T-helper 2 cell treated with Interferon-gamma antibody and Interleukin-4, amounts not matched to agents 100 ng/mL and 5 ng/mL, for 36 hours (primary cell): Measurements from ENCODE around the gene STPG3. TPM values are rescaled to one million over a fixed set of nuclear protein-coding genes. Genes with fewer than 3 reads are reported as not detected.

Experiments
- intact Hi-C: fragments of 100-400 bp; cut with micrococcal nuclease; formaldehyde crosslinking; loops from one replicate; pipeline ENCODE4 v1.15.1; 2023
- total RNA-seq: library from RNA; stranded (reverse); gene quantifications from 2 replicates; pipeline ENCODE4 v1.2.3, GENCODE V29; 2022

The STPG3 gene
- total RNA-seq, 1 donor from 2014 or later, result not detected

DNA sequence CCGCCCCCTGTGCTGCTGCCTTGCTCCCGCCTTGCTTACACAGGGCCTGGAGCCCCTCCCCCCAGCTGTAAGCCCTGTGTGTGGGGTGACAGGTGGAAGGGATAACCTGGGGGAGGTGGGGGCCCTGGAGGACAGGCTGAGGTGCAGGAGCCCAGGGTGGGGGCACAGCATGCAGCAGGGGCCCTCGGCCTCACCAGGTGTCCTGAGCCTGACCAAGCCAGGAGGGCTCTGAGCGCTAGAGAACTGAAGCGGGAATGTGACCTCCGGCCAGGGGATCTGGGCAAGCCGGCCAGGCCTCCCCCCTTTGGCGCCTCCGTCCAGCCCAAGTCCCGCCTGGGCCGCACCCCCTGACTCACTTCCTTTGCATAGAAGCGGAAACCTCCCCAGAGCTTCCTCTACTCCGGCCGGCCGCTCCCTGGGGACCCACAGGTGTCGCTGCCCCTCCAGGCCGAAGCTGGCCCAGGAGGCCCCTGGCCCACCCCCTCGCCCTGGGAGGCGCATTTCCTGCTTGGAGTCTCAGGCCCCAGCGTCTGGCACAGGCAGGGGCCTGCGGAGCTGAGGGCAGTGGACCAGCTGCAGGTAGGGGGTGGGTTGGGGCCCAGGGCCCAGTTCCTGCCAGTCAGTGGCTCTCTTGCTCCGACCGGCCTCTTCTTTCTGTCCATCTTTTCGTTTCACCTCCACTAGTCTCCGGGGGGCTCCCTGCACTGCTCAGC, 26.4 kb downstream of the STPG3 start, which contains the start of gene TOR4A:
TSS of gene TOR4A (plus strand) at position 398 of the 713 bp plus-strand sequence. CDS start 964 bp downstream, outside the sequence.
- intact Hi-C loops, result no loop called here

DNA sequence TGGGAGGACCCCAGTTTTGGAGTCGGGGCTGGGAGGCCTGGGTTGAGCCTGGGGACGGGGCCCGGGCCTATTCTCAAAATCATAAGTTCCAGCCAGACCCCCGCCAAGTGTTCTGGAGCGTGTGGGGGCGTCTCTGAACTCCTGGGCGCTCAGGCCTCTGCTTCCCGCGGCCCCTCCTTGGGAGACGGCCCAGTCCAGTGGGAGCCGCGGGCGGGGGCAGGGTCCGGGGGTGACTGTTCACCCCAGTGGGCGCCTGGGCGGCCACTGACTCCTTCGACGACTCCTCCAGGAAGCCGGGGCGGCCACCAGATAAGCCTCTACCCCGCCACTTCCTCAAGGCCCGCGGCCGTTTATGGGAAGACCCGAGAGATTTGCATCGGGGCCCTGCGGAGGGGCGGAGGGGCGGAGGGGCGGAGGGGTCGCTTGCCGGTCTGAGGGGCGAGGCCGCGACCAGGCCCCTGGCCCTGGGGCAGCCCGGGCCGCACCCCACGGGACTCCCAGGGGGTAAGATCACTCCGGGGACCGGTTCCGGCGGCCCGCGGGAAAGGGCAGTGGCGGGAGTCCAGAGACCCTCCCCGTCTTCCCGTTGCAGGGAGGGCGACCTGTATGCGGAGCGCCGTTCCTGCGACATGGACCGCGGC, 27.1 kb downstream of the STPG3 start:
- intact Hi-C loops, result no loop called here

DNA sequence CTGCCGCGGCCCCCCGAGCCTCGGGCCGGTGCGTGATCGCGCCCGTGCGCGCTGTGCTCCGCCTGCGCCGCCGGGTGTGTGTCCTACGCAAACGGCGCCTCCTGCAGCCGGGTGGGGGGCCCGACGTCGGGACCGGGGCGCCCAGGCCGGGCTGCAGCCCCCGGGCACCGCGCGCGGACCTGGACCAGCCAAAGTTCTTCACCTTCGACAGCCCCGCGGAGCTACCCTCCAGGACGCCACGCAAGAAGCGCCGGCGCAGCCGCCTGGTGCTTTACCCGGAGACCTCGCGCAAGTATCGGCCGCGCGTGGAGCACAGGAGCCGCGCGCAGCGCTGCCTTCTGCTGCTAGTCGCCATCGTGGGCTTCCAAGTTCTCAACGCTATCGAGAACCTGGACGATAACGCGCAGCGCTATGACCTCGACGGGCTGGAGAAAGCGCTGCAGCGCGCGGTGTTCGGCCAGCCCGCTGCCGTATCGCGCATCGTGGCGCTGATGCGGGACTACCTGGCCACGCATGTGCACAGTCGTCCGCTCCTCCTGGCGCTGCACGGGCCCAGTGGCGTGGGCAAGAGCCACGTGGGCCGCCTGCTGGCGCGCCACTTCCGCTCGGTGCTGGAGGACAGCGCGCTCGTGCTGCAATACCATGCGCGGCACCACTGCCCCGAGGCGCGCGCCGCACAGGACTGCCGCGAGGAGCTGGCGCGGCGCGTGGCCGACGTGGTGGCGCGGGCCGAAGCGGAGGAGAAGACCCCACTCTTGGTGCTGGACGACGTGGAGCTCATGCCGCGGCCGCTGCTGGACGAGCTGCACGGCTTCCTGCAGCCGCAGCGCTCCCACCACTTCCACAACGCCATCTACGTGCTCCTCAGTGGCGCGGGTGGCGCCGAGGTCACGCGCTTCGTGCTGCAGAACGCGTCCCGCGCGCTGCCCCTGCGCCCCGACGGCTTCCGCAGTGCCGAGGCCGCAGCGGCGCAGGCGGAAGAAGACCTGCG, 27.9 kb downstream of the STPG3 start:
- intact Hi-C loops, result no loop called here

DNA sequence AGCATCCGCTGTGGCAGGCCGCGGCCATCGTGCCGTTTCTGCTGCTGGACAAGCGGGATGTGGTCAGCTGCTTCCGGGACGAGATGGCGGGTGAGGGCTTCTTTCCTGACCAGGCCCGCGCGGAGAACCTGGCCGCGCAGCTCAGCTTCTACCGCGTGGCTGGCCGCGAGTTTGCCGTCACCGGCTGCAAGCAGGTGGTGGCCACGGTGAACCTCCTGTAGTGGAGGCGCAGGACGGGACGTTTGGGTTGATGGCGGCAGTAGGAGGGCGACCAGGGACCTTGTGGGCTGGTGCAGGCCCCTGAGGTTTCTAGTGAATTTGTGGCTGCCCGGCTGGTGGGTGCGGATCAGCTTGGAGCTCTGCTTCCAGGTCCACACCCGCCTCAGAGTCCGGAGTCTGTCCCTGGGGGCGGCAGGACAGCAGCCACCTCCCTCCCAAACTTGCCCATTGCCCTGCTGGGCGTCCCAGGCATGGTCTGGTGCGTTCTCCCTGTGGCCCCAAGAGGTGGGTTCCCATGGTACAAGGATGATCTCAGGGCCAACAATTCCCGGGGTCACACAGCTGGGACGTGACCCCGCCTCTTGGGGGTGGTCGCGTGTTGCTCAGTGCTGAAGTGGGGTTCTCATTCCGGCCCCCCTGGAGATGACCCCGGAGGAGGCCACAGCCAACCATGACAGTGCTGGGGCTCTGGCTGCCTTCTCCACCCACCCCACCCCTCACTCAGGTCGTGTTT, 28.8 kb downstream of the STPG3 start:
- intact Hi-C loops, result no loop called here

DNA sequence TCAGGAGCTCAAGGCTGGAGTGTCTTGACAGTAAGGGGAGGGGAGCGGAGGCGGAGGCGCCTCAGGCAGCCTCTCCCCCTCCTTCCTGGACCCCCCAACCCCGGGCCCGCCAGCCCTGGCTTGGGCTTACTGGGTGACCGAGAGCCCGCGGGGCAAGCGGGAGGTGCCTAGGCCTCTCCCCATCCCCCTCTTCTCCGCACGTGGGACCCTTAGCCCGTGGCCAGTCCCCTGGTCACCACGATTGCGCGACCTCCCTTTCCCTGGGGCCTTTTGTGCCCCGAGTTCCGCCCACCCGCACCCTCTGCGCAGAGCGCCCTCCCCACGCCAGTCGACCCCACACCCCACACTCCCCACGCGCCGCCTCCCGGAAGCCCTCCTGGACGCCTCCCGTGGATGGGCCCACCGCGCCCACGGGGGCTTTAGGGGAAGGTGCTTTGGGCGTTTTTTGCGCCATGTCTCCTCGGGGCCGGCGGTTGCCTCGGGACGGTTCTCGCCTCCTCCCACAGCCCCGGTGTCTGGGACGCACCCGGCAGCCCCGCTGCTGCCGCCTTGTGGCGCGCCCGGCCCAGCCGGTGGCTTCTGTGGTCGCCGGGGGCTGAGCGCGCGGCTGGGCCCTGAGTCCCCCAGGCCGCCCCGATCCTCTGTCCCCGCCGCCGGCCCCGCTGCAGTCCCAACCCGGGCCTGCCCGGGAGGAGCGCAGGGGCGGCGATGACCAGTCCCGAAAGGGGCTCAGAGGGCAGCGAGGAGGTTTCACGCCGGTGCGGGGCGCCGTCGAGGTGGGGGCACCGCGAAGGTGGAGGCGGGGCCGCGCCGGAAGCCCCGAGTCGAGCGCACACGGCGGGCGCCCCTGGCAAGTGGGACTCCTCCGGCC, 29.6 kb downstream of the STPG3 start:
- intact Hi-C loops, result no loop called here

DNA sequence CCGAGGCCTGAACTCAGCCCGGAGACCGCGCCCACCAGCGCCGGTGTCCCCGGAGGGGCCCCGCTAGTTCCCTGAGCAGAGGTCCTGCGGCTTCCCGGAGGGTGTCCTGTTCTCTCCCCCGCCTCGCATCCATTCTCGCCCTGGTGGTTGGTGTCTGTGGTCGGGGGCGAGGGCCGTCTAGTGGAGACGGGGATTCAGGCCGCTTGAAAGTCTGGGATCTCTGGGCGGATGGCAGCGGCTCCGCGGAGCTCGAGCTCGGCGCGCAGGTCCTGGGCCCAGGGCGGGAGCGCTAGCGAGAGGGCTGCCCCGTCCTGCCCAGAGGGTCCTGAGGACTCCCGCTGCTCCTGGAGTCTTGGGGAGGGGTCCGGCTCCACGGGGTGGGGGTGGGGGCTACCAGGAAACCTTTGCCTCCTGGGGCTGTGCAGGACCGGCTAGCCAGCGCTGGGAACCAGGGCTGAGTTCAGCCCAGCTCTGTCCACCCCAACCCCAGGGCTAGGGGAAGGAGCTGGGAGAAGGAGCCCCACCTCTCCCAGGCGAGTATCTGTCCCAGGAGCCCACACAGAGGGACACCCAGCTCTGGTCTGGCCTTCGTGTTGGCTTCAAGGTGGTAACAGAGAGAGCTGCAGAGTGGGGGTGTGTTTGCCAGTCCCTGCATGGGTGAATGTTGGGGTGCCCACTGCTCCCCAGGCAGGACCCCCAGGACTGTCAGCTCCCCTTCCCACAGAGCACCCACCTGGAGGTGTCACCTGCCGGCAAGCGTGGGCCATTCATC, 30.4 kb downstream of the STPG3 start:
- intact Hi-C loops, result no loop called here

DNA sequence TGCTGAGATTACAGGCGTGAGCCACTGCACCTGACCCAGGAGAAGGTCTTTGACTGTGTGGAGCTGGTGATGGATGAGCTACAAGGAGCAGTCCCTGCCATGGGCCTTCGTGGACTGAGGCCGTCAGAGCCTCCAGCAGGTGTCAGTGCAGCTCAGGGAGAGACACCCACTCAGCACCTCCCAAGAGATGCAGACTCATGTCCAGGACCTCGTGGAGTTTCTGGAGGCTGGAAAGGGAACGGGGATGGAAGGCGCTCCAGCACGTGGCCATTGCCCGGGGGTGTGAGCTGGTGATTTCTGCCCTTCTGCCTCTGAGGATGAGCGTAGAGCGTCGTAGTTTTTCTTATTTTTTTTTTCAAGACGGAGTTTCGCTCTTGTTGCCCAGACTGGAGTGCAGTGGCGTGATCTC, 35.9 kb downstream of the STPG3 start:
- intact Hi-C loops, result no loop called here

DNA sequence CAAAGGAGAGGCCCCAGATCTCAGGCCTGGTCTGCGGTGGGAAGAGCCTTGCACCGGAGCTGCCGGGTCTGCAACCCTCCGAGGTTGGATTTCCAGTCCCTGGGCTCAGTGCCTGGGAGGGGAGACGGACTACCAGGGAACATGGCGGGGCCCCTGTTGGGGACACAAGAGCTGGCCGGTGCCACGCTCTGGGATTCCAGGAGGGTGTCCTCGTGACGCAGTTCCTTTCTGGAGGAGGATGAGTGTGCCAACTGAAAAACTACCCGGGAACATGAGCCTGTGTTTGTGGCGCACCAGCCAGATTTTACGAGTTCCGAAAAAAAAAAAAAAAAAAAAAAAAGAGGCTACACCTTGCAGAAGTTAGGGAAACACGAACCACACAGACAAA, 42.0 kb downstream of the STPG3 start:
- intact Hi-C loops, result loop anchor here (5.0 to 10.0 kb wide), 2 partner anchors 154 to 242 kb away; no protein-coding TSS in a partner anchor

DNA sequence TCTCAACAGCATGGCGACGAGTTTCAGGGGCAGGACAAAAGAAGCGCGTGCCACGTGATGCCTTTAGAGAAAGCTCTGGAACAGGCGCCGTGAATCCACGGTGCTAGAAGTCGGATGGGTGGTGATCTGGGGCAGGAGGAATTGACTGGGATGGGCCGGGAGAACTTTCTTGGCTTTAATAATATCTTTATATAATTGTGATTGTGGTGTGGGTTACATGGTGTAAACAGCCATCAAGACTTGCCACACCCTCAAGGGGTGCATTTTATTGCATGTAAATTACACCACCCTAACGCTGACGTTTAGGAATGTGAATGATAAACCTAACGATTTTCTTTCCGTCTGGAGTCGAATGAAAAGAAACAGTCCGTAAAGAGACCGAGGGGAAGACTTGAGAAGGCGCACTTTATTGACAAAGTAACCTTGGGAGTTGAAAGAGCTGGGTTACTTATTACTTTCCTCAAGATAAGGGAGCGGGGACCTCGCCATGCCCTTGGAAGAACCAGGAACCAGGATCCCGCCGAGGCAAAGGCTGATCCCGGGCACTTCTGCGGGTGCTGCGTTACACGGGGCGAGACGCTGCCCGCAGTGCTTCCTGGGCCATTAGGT, 42.5 kb downstream of the STPG3 start:
- intact Hi-C loops, result loop anchor here (2.0 to 10.0 kb wide), 3 partner anchors 113 to 241 kb away; no protein-coding TSS in a partner anchor

DNA sequence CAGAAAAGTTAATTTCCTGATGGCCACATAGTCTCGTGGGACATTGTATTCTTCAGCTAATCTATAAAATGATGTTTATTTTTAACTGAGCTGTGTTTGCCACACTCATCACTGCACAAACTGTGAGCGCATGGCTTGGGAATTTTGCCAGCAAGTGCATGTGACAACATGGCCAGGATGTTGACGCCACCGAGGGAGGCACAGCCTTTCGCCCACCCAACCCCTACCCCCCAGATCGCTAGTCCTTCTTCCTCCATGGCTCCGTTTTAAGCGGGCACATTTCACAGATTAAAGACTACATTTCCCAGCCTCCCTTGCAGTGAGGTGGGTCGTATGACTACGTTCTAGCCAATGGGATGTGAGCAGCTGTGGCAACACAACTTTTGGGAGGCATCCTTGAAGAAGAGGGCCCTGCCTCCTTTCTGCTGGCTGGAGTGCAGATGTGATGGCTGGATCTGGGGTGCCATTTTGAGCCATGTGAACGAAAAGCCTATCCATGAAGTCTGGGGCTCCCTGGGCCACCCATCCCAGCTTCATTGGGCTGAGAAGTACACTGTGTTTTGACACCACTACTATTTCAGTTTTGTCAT, 43.1 kb downstream of the STPG3 start:
- intact Hi-C loops, result loop anchor here (2.0 to 10.0 kb wide), 3 partner anchors 113 to 241 kb away; no protein-coding TSS in a partner anchor

DNA sequence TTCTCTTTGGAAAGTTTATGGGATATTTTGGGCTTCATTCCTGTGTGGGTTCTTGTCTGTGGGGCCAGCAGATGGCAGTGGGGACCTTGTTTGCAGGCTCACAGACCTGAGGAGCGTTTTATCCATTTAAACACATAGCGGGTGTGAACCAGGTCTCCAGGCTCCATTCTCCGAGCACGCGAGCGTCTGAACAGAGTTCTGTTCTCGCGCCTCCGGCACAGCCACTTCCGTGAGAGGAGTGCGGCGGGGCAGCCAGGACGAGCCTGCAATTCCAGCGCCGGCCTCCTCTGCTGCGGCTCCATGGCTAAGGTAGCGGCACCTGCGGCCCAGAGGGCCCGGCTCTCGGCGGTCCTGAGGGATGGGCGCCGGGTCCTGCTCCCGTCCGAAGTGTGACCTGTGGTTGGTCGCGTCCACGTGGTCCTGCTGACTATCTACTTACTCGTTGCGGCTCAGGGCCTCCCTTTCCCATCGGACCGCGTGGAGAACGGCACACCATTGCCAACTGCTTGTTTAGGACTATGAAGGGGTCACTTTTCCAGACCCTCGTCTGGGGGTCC, 43.7 kb downstream of the STPG3 start:
- intact Hi-C loops, result loop anchor here (2.0 to 10.0 kb wide), 3 partner anchors 112 to 240 kb away; no protein-coding TSS in a partner anchor

DNA sequence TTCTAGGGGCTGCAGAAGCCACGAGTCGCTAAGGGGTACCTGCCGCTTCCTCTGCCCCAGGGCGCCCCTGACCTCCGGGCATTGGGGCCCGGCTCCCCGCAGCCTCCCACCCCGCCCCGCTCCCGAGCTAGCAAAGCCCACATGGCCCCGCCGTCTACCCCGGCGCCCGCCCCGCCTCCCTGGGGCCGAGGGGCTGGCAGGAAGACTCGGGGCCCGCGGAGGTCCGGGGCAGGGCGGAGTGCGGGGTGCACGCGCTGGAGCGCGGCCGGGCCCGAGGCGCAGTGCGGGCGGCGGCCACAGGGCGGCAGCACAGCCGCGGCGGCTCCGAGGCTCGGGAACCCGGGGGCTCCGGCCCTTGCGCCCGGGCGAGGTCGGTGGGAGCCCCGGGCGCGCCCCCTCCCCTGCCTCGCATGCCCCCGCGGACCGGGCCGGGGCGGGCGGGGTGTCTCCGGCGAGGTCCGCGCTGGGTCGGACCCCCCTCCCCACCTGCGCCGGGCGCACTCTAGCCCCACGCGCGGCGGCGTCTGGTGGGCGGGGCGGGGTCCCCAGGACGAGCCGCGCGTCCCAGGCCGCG, 44.2 kb downstream of the STPG3 start:
- intact Hi-C loops, result loop anchor here (2.0 to 10.0 kb wide), 2 partner anchors 111 to 239 kb away; no protein-coding TSS in a partner anchor

DNA sequence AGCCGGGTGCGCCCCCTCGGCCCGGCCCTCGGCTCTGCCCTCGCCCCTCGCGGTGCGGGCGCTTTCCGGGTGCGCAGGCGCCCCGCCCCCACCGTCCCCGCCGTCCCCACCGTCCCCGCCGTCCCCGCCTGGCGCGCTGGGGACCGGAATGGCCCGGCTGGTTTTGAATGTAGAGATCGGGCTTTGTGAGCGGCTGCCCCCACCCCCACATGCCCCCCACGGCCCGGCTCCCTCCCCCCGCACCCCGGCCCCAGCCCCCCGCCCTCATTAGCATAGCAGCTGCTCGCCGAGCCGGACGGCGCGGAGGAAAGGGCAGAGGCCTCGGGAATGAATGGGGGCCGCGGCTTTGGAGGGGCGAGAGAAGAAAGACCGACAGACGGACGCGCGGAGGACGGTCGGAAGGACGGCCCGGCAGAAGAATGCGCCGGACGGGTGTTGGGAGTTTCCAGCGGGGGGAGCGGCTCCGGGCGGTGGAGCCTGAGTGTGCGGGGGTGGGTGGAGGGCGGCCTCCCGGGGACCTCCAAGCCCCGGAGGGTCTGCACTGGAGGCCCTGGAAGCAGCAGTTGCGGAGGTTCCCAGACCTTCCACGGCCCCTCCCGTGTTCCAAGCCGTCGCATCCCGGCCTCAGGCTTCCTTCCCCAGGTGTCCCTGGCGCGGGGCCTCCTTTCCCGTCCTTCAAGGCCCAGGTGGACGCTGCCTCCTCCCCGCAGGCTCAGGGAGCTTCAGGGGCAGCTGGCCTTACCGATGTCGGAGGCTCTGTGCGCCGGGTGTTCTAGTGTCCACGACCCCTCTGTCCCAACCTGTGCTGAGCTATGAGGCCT, 45.0 kb downstream of the STPG3 start:
- intact Hi-C loops, result loop anchor here (2.0 to 10.0 kb wide), 2 partner anchors 111 to 239 kb away; no protein-coding TSS in a partner anchor

DNA sequence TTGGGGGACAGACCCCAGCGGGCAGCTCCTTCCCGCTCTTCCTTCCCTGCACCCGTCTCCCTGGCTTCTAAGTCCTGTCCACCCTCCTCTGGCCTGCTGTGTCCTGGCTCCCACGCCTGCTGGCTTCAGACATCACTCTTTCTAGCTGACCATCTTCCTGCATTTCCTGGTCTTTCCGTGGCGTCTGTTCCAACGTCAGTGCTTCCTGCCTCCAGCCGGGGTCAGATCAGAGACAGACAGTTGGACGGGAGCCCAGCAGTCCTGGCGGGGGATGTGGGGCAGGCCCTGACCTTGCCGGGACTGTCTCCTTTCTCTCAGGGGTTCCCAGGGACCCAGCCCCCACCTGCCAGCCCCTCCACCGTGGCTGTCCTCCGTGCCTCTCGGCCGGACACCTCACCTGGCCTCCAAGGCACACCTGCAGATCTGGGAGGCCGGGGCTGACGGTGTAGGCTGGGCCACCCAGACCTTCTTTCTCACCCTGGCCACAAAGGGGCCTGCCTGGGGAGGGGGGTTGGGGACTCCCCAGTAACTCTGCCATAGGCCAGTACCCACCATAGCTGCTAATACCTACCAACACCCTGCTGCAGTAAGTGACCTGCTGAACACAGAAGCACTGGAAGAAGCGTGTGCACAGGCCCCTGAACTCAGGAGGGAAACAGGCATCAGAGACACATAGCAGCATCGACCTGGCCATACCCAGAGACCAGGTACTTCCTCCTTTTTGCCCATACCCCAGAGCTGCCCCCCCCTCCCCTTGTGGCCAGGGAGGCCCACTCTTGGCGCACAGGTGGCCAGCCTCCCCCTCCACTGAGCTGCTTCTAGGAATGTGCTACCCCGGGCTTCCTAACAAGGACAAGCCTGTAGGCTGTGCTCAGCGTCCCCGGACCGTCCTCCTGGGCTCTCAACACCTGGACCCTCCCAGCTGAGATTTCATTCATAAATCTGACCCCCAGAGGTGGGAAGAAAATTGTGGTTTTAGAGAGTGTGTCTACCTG, 45.9 kb downstream of the STPG3 start:
- intact Hi-C loops, result loop anchor here (10.0 kb wide), 1 partner anchor 238 kb away; no protein-coding TSS in a partner anchor

DNA sequence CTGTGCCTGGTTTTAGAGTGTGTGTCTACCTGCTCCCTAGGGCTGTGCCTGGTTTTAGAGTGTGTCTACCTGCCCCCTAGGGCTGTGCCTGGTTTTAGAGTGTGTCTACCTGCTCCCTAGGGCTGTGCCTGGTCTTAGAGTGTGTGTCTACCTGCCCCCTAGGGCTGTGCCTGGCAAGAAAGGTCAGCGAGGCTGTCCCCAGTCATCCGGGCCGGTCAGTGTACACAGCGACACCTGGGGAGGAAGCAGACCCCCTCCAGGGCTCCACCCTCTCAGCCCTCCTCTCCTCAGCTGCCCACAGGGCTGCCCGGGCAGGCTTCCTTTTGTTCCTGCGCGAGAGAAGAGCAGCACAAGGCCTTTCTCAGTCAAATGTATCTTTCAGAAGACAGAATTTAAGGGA, 46.9 kb downstream of the STPG3 start:
- intact Hi-C loops, result loop anchor here (10.0 kb wide), 1 partner anchor 237 kb away; no protein-coding TSS in a partner anchor
